ENCODE data around the gene DNAJC25. TPM values are rescaled to one million over a fixed set of nuclear protein-coding genes. Genes with fewer than 3 reads are reported as not detected.
A peak's percentile ranks its signal among the peaks of the same experiment; 100 is the strongest.

The DNAJC25 gene
- total RNA-seq, 1 donor from 2014 or later = 6.6 TPM

DNA sequence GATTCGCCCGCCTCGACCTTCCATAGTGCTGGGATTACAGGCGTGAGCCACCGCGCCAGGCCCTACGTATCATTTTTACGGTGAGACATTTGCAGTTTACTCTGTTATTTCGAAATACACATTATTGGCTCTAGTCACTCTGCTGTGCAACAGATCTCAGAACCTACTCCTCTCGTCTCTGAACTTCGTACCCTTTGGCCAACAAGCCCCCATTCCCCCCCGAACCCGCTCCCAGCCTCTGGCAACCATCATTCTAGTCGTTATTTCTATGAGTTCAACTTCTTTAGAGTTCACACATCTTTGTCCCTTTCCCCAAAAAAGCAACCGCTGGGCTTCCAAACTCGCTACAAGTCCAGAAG lies 32.4 kb upstream of the DNAJC25 start:
- ATAC-seq (peak; percentile 45), DNase-seq (peak; percentile 70)
- Histone ChIP-seq H3K4me1 (no peaks in the 10 kb centered on the region), H3K27me3 (no peaks in the 10 kb centered on the region), H3K9me3 (no peaks in the 10 kb centered on the region), H3K4me3 (peak overlapping the region; percentile 89), H3K27ac (peak overlapping the region; percentile 94), H3K36me3 (peaks cover 10% of the 10 kb centered on the region)
- intact Hi-C loops (cut with DNase I) = no loop called here
- no peak for TF ChIP-seq CTCF (IDR thresholded peaks at IDR 0.05)

- peak; percentile 92 for ATAC-seq
- Histone ChIP-seq H3K27me3 (no peaks in the 10 kb centered on the region), H3K4me1 (no peaks in the 10 kb centered on the region), H3K9me3 (no peaks in the 10 kb centered on the region), H3K4me3 (peak within 1 kb of the TSS; percentile 89), H3K27ac (peak within 1 kb of the TSS; percentile 94), H3K36me3 (peaks cover 4% of the 10 kb centered on the region)
- peak; percentile 94 for DNase-seq
- intact Hi-C loops (cut with DNase I) = no loop called here
- no peak for TF ChIP-seq CTCF (IDR thresholded peaks at IDR 0.05)
Measured at GRCh38 chr9:111599092-111599954, 31.8 kb upstream of the DNAJC25 start, which contains the start of gene PTGR1. Gene PTGR1, minus strand, starts transcription at chr9:111599647. Its CDS starts 2,225 bp downstream, at chr9:111597422.

GRCh38 chr9:111599955-111600343 lies 31.2 kb upstream of the DNAJC25 start:
- Histone ChIP-seq H3K27me3 (no peaks in the 10 kb centered on the region), H3K9me3 (no peaks in the 10 kb centered on the region), H3K27ac (peak overlapping the region; percentile 94), H3K4me3 (peak overlapping the region; percentile 89), H3K36me3 (no peaks in the 10 kb centered on the region), H3K4me1 (no peaks in the 10 kb centered on the region)
- DNase-seq = no peak
- TF ChIP-seq CTCF (IDR thresholded peaks at IDR 0.05) = no peak
- ATAC-seq = peak; percentile 1
- intact Hi-C loops (cut with DNase I) = no loop called here

DNA sequence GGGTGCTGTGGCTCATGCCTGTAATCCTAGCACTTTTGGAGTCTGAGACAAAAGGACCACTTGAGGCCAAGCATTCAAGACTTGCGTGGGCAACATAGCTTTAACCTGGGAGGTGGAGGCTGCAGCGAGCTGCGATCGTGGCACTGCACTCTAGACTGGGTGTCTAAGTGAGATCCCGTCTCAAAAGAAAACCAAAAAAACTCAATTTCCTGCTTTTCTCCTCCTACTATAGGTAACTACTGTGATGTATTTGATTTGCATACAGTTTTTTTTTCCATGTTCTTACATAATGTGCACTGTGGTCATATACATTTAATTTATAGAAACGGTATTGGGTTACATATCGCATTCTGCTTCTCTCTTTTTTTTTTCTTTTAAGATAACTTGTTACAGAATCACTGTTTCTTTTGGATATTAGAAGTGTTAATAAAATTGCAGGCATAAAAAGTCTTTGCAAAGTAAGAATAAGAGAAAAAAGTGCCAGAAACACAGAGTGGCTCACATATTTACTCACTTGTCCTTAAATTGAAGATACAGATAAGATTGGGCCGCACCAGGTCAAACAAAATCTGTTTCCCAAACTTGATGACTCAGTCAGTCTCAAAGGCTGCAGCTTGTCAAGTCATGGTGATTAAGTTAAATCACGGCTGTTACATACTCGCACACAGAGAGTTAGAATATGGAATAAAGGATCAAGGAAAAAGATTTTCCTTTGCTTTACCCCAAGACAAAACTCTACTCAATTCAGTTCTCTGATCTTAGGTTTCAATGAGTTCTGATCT lies 29.7 kb upstream of the DNAJC25 start:
- no peaks in the 10 kb centered on the region for H3K4me1 ChIP-seq
- no peak for ATAC-seq
- no peak overlapping the region for H3K27ac ChIP-seq
- H3K27me3 ChIP-seq = no peaks in the 10 kb centered on the region
- H3K9me3 ChIP-seq = no peaks in the 10 kb centered on the region
- no peak for DNase-seq
- H3K36me3 ChIP-seq = no peaks in the 10 kb centered on the region
- H3K4me3 ChIP-seq = no peak overlapping the region
- intact Hi-C loops (cut with DNase I) = no loop called here
- TF ChIP-seq CTCF (IDR thresholded peaks at IDR 0.05) = no peak

GRCh38 chr9:111603041-111603440 lies 28.1 kb upstream of the DNAJC25 start:
- H3K9me3 ChIP-seq = no peaks in the 10 kb centered on the region
- intact Hi-C loops (cut with DNase I) = no loop called here
- no peaks in the 10 kb centered on the region for H3K36me3 ChIP-seq
- no peak overlapping the region for H3K27ac ChIP-seq
- no peak for TF ChIP-seq CTCF (IDR thresholded peaks at IDR 0.05)
- no peaks in the 10 kb centered on the region for H3K27me3 ChIP-seq
- ATAC-seq (no peak), DNase-seq (no peak)
- H3K4me3 ChIP-seq = no peak overlapping the region
- H3K4me1 ChIP-seq = no peaks in the 10 kb centered on the region
